A549 treated with CORT108297 at 1 μM for 4 hours (cell line): Measurements from ENCODE around the gene RGPD3. TPM values are rescaled to one million over a fixed set of nuclear protein-coding genes. Genes with fewer than 3 reads are reported as not detected.

Experiments
- total RNA-seq: library from RNA; stranded (reverse); fragments of 200-300 nt; extraction: Qiagen RNA extraction; gene quantifications from 5 replicates; pipeline ENCODE4 v1.2.3, GENCODE V29; 2022

RGPD3 gene
- 0.12 to 0.20 TPM (median 0.16 TPM) in 5 replicates for total RNA-seq

GRCh38 chr2:106468107-106468506 lies at the start of gene RGPD3:
TSS of gene RGPD3 (minus strand) at chr2:106468413. CDS start at chr2:106468288, 125 bp downstream.

DNA sequence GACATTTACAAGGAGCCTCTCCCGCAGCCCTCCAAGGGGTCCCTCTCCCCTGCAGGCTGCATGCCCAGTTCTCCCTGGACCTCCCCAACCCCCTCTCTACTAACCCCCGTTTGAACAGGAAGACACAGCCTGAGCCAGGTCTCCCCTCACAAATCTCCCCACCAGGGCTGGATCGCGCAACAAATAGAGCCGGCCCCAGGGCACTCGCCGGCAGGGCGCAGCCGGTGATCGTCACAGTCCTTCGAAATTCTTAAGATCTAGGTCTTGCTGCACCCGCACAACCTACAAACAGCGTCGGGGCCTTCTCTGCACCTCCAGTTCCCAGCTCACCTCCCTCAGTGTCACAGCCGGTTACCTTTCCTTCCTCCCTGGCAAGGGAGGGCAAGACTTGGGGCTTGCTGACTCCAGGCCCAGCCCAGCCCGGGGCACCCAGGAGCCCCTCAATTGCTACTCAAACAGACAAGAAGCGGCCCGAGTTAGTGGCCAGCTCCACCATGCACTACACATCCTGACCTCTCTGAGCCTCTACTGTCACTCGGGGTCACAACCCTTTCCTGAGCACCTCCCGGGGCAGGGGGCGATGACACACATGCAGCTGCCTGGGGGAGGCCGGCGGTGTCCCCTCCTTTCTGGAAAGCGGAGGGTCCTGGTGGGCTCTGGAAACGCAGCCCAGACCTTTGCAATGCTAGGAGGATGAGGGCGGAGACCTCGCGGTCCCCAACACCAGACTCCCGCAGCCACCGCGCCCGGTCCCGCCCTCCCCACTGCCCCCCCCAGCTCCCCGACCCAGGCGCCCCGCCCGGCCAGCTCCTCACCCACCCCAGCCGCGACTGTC lies 18.6 kb upstream of the RGPD3 start, which contains the start of gene CD8B2:
Gene CD8B2 (plus strand): TSS at position 814 of the 835 bp plus-strand sequence. CDS start 63 bp downstream, outside the sequence.

Other genes with a start within 250 kb of the RGPD3 start
- gene CD8B2, start 19.0 kb upstream of the RGPD3 start, total RNA-seq = not detected in 5 replicates